Ureter (tissue), 1 donor: ENCODE measurements around the gene OSBPL2. TPM values are rescaled to one million over a fixed set of nuclear protein-coding genes. Genes with fewer than 3 reads are reported as not detected.

Experiments used
- DNase-seq: peaks from one replicate; pipeline ENCODE4 v3.0.0-alpha.2; 2020; ENCODE audit warnings: low spot score
- total RNA-seq: library from RNA; stranded (reverse); gene quantifications from one replicate; pipeline ENCODE4 v1.2.4, GENCODE V29; 2023
- donor health status: DM: yes; HTN: yes; CAD: no.

OSBPL2 gene
- total RNA-seq, 1 donor from 2014 or later: 130 TPM

DNA sequence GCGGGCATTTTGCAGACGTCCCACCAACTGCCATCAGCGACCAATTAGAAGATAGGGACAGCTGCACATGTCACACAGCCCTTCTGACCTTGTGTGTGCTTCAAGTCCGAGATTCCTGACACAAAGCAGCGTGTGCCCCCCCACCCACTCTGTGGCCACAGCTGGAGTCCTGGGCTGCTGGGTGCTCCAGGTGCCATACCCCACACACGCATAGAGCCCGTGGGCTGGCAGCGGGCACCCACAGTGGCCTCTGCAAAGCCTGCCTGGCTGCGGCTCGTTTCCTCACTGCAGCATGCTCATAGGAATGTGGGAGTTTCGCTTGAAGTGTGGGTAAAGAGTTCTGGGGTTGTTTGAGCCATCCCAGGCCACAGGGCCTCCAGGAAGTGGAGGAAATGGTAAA is 62.0 kb downstream of the OSBPL2 start:
- DNase-seq: no peak

- no peak for DNase-seq
Observed at GRCh38 chr20:62301111-62301668, 62.9 kb downstream of the OSBPL2 start.

DNA sequence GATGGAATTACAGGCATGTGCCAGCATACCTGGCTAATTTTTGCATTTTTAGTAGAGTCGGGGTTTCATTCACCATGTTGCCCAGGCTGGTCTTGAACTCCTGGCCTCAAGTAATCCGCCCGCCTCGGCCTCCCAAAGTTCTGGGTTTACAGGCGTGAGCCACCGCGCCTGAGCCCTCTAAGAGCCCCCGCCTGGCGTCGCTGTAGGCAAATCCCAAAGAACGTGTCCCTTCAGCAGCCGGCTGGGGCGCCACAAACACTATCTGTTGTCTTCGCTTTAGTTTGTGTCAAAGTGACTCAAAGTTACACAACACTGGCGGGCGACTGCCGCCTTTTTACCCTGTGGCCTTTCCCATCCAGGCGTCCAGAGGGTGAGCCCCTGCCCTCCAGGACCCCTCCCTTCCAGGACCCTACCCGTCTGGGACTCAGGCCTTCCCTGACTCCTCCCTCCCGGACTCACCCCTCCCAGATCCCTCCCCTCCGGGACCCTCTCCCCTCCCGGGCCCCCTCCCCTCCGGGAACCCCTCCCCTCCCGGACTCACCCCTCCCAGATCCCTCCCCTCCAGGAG is 63.5 kb downstream of the OSBPL2 start:
- DNase-seq: peak; percentile 94

DNA sequence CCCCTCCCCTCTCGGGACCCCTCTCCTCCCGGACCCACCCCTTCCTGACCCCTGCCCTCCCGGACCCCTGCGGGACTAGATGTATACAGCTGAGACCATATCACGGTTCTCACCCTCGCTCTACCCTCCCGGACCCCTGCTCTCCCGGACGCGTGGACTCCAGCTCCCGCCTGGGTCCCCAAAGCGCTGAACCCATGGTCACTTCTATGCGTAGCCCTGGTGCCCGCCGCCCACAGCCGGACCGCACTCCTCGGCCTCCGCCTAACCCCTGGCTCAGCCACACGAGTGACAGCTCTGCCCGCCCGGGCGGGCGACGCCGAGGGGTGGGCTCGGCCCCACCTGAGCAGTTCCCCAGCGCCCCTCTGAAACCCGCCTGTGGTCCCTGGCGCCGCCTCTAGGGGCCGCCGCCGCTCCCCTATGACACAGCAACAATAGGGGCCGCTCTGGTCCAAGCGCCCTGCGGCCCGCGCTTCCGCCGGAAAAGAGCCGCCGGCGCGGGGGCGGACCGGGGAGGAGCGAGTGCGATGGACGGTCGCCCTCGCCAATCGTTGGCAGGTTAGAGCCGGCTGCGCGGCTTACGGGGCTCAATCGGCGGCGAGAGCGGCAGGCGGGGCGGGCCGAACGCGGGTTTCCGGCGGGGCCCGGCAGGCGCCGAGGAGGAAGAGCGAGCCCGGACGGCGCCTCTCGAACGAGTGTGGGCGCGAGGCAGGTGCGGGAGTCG is 64.2 kb downstream of the OSBPL2 start, which contains the start of gene ADRM1:
ADRM1 (plus strand) TSS at position 657 of the 721 bp plus-strand sequence. CDS start 572 bp downstream, outside the sequence.
- peak; percentile 96 for DNase-seq

- DNase-seq: no peak
Observed at GRCh38 chr20:62303062-62303339, 64.7 kb downstream of the OSBPL2 start.

DNA sequence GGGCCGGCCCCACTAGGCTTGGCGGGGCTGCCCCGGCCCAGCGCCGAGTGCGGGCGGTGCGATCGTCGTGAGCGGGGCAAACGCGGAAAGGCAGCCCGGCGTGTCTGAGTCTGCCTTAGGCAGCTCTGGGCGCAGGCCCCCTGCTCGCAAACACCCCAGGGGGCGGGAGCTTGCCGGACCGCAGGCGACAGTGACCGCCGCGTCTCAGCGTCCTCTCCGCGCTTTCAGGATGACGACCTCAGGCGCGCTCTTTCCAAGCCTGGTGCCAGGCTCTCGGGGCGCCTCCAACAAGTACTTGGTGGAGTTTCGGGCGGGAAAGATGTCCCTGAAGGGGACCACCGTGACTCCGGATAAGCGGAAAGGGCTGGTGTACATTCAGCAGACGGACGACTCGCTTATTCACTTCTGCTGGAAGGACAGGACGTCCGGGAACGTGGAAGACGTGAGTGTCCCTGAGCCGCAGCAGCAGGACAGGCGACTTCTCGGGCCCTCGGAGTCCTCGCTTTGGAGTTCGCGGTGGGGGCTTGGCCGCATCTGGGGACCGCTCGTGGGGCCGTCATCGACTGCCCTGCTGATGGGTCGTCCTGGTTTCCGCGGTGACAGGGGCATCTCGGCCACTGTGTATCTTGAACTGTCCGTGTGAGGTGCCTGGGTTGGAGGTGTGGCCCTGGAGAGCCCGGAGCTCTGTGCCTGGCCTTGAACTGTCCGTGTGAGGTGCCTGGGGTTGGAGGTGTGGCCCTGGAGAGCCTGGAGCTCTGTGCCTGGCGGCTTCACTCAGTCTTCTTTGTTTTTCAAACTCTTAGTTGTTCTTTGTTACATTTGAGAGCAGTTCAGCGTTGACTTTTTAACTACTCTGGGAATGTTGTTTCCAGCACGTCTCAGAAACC is 65.3 kb downstream of the OSBPL2 start:
- no peak for DNase-seq

DNA sequence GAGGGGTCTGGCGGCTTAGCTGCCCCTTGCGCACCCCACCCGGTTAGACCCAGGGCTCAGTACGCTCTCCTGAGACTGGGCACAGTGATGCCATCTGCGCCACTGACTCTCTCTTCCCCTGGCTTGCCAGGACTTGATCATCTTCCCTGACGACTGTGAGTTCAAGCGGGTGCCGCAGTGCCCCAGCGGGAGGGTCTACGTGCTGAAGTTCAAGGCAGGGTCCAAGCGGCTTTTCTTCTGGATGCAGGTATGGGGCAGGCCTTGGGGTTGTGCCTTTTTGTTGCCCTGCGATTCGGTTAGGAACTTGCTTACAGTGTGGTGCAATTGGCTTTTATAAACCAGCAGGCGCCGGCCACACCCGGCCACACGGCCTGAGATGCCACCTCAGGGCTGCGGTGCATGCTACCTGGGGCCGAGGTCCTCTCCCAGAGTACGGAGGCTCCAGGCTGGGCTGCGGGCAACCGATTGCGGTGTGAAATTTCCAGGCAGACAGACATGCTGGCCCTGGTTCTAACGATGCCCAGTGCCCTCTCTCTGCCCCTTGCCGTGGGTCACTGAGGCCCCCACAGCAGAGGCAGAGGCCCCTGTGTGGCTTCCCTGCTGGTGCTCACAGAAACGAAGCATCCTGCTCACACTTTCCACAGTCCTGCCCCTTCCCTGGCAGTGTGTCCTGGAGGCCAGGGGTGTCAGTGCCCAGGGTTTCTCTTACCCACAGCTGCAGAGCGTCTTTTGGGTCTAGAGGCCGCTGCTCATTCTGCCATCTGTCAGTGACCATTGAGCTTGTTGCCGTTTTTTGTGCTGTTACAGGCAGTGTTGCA is 66.2 kb downstream of the OSBPL2 start:
- no peak for DNase-seq

- no peak for DNase-seq
Observed at GRCh38 chr20:62305149-62305764, 66.9 kb downstream of the OSBPL2 start.

- no peak for DNase-seq
Observed at GRCh38 chr20:62305765-62306413, 67.6 kb downstream of the OSBPL2 start.

- DNase-seq: no peak
Observed at GRCh38 chr20:62306414-62307187, 68.3 kb downstream of the OSBPL2 start.

DNA sequence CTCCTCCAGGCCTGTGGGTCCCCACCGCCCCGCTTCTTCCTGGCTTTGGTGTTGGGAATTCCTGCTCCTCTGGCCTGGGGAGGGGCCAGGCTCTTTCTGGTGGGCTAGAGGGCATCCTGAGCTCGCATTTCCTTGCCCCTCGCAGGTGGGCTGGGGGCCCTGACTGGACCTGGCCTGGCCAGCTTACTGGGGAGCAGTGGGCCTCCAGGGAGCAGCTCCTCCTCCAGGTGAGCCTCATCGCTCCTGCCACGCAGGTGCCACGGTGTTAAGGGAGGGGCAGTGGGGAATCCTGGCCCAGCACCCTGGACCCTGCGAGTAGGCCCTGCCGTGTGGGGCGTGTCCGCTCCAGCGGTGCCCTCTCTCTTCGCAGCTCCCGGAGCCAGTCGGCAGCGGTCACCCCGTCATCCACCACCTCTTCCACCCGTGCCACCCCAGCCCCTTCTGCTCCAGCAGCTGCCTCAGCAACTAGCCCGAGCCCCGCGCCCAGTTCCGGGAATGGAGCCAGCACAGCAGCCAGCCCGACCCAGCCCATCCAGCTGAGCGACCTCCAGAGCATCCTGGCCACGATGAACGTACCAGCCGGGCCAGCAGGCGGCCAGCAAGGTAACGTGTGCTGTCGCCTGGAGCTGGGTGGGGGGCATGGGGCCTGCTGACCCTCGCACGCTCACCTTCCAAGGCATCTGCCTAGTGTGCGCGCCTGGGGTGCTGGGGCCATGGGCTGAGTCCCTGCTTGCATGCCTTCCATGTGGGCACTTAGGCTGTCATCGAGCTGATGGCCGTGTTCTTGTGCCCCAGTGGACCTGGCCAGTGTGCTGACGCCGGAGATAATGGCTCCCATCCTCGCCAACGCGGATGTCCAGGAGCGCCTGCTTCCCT is 69.1 kb downstream of the OSBPL2 start:
- no peak for DNase-seq

GRCh38 chr20:62308102-62308822 is 69.9 kb downstream of the OSBPL2 start:
- no peak for DNase-seq

GRCh38 chr20:62309198-62309944 is 71.0 kb downstream of the OSBPL2 start:
- DNase-seq: no peak

DNA sequence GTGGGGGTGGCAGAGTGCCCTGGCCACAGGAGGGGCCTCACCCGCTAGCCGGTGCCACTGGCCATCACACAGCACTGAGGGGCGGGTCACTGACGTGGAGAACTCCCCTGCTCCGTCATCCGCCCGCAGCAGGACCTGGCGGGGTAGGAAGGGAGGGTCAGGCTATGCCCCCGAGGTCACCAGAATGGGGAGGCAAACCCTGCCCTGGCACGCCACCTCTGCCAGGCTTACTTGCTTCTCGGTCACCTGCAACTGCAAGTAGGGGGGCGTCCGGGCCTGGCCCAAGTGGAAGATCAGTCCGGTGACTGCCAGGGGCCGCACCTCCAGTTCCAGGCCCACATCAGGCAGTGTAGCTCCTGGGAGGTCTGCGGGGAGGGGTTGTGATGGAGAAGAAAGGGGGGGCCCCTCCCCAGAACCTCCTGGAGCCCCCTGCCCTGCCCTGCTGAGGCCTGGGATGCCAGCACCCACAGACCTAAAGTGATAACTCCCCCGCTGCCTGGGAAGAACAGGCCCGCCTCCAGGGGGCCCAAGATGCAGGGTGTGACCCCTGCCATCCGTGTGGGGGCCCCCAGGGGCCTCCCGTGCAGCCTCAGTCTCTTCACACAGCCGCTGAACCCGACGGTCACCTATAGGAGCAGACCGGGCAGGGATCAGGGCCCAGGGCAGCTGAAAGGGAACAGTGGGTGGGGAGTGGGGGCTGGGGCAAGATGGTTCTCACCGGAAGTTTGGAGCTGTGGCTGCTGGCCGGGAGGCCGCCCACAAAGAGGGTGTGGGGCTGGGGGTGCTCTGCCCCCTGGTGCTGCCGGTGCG is 71.8 kb downstream of the OSBPL2 start:
- DNase-seq: no peak

GRCh38 chr20:62310757-62311121 is 72.4 kb downstream of the OSBPL2 start:
- DNase-seq: no peak

DNA sequence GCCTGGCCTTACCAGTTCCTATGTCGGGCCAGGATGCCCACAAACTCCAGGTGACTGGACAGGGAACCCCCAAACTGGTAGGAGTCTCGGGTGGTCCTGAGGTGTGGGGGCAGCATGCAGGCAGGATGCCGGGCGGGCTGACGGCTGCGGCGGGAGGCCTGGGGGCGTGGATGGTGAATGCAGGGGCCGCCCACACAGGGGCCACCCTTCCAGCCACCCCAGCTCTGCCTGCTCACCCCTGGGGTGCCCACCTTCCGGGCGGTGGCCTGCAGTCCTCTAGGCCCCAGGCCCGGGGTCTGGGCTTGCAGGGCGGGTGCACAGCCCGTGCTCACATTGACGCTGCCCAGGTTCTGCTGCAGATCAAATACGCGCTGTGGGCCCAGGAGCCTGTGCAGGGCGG is 72.8 kb downstream of the OSBPL2 start:
- DNase-seq: no peak
